CD14-positive monocyte (primary cell): Measurements from ENCODE around the gene ADAMTS4. TPM values are rescaled to one million over a fixed set of nuclear protein-coding genes. Genes with fewer than 3 reads are reported as not detected.

ENCODE experiments used
- DNase-seq, 3 donors: peaks; one replicate each; pipeline ENCODE4 v3.0.0-alpha.2; 2011 to 2022
- H2AFZ ChIP-seq: 2 replicates; pipeline ENCODE4 v1.6.0; 2012; ENCODE audit warnings: mild to moderate bottlenecking, low read depth, low read length, inconsistent platforms; ENCODE audit not compliant: insufficient read depth, poor library complexity, severe bottlenecking
- H3K27ac ChIP-seq, 2 donors: 1 replicate in 1 of 2; 2 replicates in 1 of 2; pipeline ENCODE4 v1.5.1; 2012 to 2013; ENCODE audit warnings: low read length in 2 of 2, control low read depth in 1 of 2, inconsistent platforms in 1 of 2, low read depth in 1 of 2, mild to moderate bottlenecking in 1 of 2
- H3K27me3 ChIP-seq, 2 donors: one replicate each; pipeline versions ENCODE4 v1.6.0 to v1.6.1; 2011 to 2013; ENCODE audit warnings: low read length in 2 of 2; ENCODE audit not compliant: control insufficient read depth in 2 of 2, insufficient read depth in 2 of 2
- H3K36me3 ChIP-seq, 2 donors: replicated peaks in 1 of 2; 1 replicate in 1 of 2; 2 replicates in 1 of 2; pipeline versions ENCODE4 v1.5.1 to v1.6.1; 2012 to 2013; ENCODE audit warnings: low read length in 2 of 2, control low read depth in 1 of 2, inconsistent platforms in 1 of 2, mild to moderate bottlenecking in 1 of 2; ENCODE audit not compliant: insufficient read depth in 2 of 2, control insufficient read depth in 1 of 2
- H3K4me1 ChIP-seq, 2 donors: 1 replicate in 1 of 2; 2 replicates in 1 of 2; pipeline versions ENCODE4 v1.5.1 to v1.6.1; 2012 to 2013; ENCODE audit warnings: low read length in 2 of 2, control low read depth in 1 of 2, inconsistent platforms in 1 of 2, mild to moderate bottlenecking in 1 of 2, moderate library complexity in 1 of 2; ENCODE audit not compliant: insufficient read depth in 2 of 2, control insufficient read depth in 1 of 2
- H3K4me2 ChIP-seq: replicated peaks from 2 replicates; pipeline ENCODE3; 2012; ENCODE audit warnings: low read length, moderate library complexity, mild to moderate bottlenecking; ENCODE audit not compliant: poor library complexity, severe bottlenecking; ENCODE audit errors: extremely low read depth
- H3K4me3 ChIP-seq, 3 experiments: fragments of 200-600 bp in 1 of 3; sonication (generic) in 1 of 3; replicated peaks in 1 of 3; 1 replicate in 2 of 3; 2 replicates in 1 of 3; pipeline ENCODE4 v1.5.1; 2011 to 2013; ENCODE audit warnings: low read length in 3 of 3, mild to moderate bottlenecking in 3 of 3, control low read depth in 2 of 3, low read depth in 2 of 3, inconsistent platforms in 1 of 3, moderate library complexity in 1 of 3
- H3K79me2 ChIP-seq: 2 replicates; pipeline ENCODE4 v1.6.0; 2012; ENCODE audit warnings: mild to moderate bottlenecking, control low read depth, inconsistent platforms, low read length, moderate library complexity; ENCODE audit not compliant: insufficient read depth
- H3K9ac ChIP-seq: 2 replicates; pipeline ENCODE4 v1.6.0; 2017; ENCODE audit warnings: low read length, mild to moderate bottlenecking; ENCODE audit not compliant: insufficient read depth, poor library complexity, severe bottlenecking
- H3K9me3 ChIP-seq, 2 donors: replicated peaks in 1 of 2; 1 replicate in 1 of 2; 2 replicates in 1 of 2; pipeline versions ENCODE4 v1.5.1 to v1.6.1; 2012 to 2013; ENCODE audit warnings: low read length in 2 of 2, control low read depth in 1 of 2; ENCODE audit not compliant: control insufficient read depth in 1 of 2, insufficient read depth in 1 of 2
- H4K20me1 ChIP-seq: 2 replicates; pipeline ENCODE4 v1.6.0; 2012; ENCODE audit warnings: mild to moderate bottlenecking, low read length, control low read depth, moderate library complexity; ENCODE audit not compliant: insufficient read depth
- H3K27ac Mint-ChIP-seq, 7 donors: one replicate each; pipeline ENCODE4 v1.8.0; 2020; ENCODE audit warnings: mild to moderate bottlenecking in 7 of 7, mixed read lengths in 7 of 7, moderate library complexity in 6 of 7, inconsistent platforms in 2 of 7
- H3K27me3 Mint-ChIP-seq, 3 donors: one replicate each; pipeline ENCODE4 v1.8.0; 2021 to 2022; ENCODE audit warnings: low read depth in 3 of 3, mild to moderate bottlenecking in 3 of 3, mixed read lengths in 3 of 3, moderate library complexity in 3 of 3, inconsistent platforms in 1 of 3
- H3K36me3 Mint-ChIP-seq, 2 donors: one replicate each; pipeline ENCODE4 v1.8.0; 2020; ENCODE audit warnings: mixed read lengths in 2 of 2, inconsistent platforms in 1 of 2, mild to moderate bottlenecking in 1 of 2
- H3K4me1 Mint-ChIP-seq: one replicate; pipeline ENCODE4 v1.8.0; 2020; ENCODE audit warnings: mild to moderate bottlenecking, mixed read lengths
- H3K4me3 Mint-ChIP-seq, 2 donors: one replicate each; pipeline ENCODE4 v1.8.0; 2020; ENCODE audit warnings: mild to moderate bottlenecking in 2 of 2, mixed read lengths in 2 of 2, moderate library complexity in 1 of 2
- H3K9me3 Mint-ChIP-seq, 7 donors: one replicate each; pipeline ENCODE4 v1.8.0; 2020 to 2022; ENCODE audit warnings: mixed read lengths in 7 of 7, mild to moderate bottlenecking in 6 of 7, moderate library complexity in 6 of 7, inconsistent platforms in 2 of 7
- WGBS: methylation state at CpG from one replicate; pipeline ENCODE4 v1.1.5; 2013; ENCODE audit warnings: missing lambda C conversion rate; ENCODE audit not compliant: insufficient coverage; 5-methylcytosine and 5-hydroxymethylcytosine counted together
- intact Hi-C, 2 donors: fragments of 100-400 bp; cut with micrococcal nuclease; formaldehyde crosslinking; loops; one replicate each; pipeline versions ENCODE4 v1.15.0 to v1.15.1; 2023
- polyA plus RNA-seq, 3 donors: library from polyadenylated mRNA; depleted of rRNA in 1 of 3; unstranded in 2 of 3; stranded (reverse) in 1 of 3; fragments of 300-500 nt in 2 of 3; fragments of >200 nt in 1 of 3; fragmentation: Illumina TruSeq in 2 of 3; gene quantifications; 1 replicate in 2 of 3; 2 replicates in 1 of 3; pipeline ENCODE4 v1.2.3, GENCODE V29; 2012 to 2021
- TF ChIP-seq, protein P1 (sequence below): fragments of 200-600 bp; IDR thresholded peaks from one replicate; pipeline ENCODE4 v1.8.0; 2022; ENCODE audit warnings: antibody characterized with exemption, mild to moderate bottlenecking

Gene ADAMTS4
- polyA plus RNA-seq, 3 donors = 0.01 to 0.04 TPM; not detected in 1

DNA sequence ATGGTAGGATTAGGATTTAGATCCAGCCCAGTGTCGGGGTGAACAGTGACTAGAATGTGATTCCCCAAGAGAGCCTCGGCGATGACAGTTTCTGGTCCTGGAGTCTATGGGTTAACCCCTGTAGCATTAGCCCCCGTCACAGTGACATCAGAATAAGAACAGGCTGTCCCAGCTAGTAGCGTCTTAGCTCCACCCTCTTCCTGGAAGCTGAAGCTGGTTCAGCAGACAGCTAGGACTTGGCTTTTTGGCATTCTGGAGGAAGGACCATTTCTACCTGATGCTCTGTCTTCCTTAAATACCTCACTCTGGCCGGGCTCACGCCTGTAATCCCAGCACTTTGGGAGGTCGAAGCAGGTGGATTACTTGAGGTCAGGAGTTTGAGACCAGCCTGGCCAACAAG is 8.3 kb upstream of the ADAMTS4 start:
- Histone ChIP-seq H3K27ac (no peak overlapping the region), H3K9me3 (no peaks in the 10 kb centered on the region), H3K79me2 (peaks cover 70% of the 10 kb centered on the region), H3K4me1 (peaks cover 21 to 33% of the 10 kb centered on the region in 2 donors), H3K27me3 (no peaks in the 10 kb centered on the region), H3K36me3 (peaks cover 59 to 91% of the 10 kb centered on the region in 2 donors), H2AFZ (no peak overlapping the region), H3K9ac (no peak overlapping the region), H3K4me3 (no peak overlapping the region), H4K20me1 (no peaks in the 10 kb centered on the region), H3K4me2 (no peak overlapping the region)
- Mint-ChIP-seq H3K4me1 (peaks cover 34% of the 10 kb centered on the region), H3K27ac (no peak overlapping the region), H3K4me3 (no peak overlapping the region), H3K27me3 (no peaks in the 10 kb centered on the region), H3K9me3 (peaks cover 0 to 2% (median 0%) of the 10 kb centered on the region in 7 donors), H3K36me3 (peaks cover 64 to 84% of the 10 kb centered on the region in 2 donors)
- 93% methylated on average over 5 of the region's 8 CpGs for WGBS
- intact Hi-C loops = loop anchor here in 1 of 2 donors (5.0 kb wide), 1 partner anchor 170 kb away; no protein-coding TSS in a partner anchor
- DNase-seq = no peak
- TF ChIP-seq, protein P1, sequence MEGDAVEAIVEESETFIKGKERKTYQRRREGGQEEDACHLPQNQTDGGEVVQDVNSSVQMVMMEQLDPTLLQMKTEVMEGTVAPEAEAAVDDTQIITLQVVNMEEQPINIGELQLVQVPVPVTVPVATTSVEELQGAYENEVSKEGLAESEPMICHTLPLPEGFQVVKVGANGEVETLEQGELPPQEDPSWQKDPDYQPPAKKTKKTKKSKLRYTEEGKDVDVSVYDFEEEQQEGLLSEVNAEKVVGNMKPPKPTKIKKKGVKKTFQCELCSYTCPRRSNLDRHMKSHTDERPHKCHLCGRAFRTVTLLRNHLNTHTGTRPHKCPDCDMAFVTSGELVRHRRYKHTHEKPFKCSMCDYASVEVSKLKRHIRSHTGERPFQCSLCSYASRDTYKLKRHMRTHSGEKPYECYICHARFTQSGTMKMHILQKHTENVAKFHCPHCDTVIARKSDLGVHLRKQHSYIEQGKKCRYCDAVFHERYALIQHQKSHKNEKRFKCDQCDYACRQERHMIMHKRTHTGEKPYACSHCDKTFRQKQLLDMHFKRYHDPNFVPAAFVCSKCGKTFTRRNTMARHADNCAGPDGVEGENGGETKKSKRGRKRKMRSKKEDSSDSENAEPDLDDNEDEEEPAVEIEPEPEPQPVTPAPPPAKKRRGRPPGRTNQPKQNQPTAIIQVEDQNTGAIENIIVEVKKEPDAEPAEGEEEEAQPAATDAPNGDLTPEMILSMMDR = no peak

GRCh38 chr1:161206411-161207140 is 7.7 kb upstream of the ADAMTS4 start:
- Histone ChIP-seq H3K9ac (no peak overlapping the region), H3K27ac (no peak overlapping the region), H3K4me1 (peaks cover 25 to 38% of the 10 kb centered on the region in 2 donors), H3K4me2 (no peak overlapping the region), H4K20me1 (no peaks in the 10 kb centered on the region), H3K79me2 (peaks cover 65% of the 10 kb centered on the region), H3K9me3 (no peaks in the 10 kb centered on the region), H3K4me3 (no peak overlapping the region), H3K27me3 (no peaks in the 10 kb centered on the region), H3K36me3 (peaks cover 53 to 85% of the 10 kb centered on the region in 2 donors), H2AFZ (no peak overlapping the region)
- DNase-seq = no peak
- peak overlapping the region in 1 of 7 donors; percentile 47 for H3K27ac Mint-ChIP-seq
- 94% methylated on average over 11 of the region's 12 CpGs for WGBS
- H3K36me3 Mint-ChIP-seq = peaks cover 58 to 78% of the 10 kb centered on the region in 2 donors
- no peaks in the 10 kb centered on the region for H3K27me3 Mint-ChIP-seq
- intact Hi-C loops = loop anchor here in 1 of 2 donors (5.0 kb wide), 1 partner anchor 171 kb away; no protein-coding TSS in a partner anchor
- H3K9me3 Mint-ChIP-seq = peaks cover 0 to 2% (median 0%) of the 10 kb centered on the region in 7 donors
- H3K4me3 Mint-ChIP-seq = no peak overlapping the region
- TF ChIP-seq, protein P1 = no peak
- H3K4me1 Mint-ChIP-seq = peaks cover 36% of the 10 kb centered on the region
